ENCODE data around the gene ENAM.

DNA sequence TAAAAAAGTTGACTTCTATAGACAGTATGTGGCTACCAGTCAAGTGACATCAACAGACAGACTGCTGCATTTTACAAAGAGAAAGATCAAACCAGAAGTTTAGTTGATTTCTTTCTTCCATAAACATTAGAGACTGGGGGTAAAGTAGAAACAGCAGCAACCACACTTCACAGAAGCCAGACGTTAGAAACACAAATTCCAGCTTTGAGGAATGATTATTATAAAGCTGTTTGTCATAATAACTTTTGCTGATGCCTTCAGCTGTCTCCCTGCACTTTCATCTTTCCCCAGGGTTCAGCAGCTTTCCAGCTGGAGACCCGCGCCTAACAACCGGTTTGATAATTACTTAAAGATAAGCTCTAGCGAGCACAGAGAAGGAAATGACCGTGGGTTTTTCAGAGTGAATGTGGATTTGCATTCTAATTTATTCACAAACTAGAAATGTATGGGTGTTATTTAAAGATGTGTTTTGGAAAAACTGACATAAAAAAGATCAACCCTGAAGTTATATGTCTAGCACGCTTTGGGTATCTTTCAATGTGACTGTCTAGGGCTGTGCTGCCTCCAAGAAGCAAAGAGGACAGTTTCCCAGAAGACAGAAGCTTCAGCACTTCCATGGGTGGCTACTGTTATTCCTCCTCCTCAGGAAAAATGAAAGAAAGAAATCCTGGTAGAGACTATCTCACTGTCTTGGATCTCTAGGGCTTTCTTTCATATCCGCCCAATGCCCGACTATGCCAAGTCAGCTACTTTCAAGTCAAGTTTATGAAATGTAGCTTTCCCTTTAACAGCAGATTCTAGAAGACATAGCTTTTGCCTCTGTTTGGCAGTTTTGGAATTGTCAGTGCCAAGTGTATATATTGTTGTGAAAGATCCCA, 15.0 kb upstream of the ENAM start:
- no peak for TF ChIP-seq POLR2AphosphoS5 (IDR thresholded peaks at IDR 0.05; ENCODE audit: low read depth, low read length)
- no peak for TF ChIP-seq POLR2A (IDR thresholded peaks at IDR 0.05; ENCODE audit: borderline replicate concordance, extremely low read depth, insufficient read depth, insufficient read length)
- TF ChIP-seq, protein P1, sequence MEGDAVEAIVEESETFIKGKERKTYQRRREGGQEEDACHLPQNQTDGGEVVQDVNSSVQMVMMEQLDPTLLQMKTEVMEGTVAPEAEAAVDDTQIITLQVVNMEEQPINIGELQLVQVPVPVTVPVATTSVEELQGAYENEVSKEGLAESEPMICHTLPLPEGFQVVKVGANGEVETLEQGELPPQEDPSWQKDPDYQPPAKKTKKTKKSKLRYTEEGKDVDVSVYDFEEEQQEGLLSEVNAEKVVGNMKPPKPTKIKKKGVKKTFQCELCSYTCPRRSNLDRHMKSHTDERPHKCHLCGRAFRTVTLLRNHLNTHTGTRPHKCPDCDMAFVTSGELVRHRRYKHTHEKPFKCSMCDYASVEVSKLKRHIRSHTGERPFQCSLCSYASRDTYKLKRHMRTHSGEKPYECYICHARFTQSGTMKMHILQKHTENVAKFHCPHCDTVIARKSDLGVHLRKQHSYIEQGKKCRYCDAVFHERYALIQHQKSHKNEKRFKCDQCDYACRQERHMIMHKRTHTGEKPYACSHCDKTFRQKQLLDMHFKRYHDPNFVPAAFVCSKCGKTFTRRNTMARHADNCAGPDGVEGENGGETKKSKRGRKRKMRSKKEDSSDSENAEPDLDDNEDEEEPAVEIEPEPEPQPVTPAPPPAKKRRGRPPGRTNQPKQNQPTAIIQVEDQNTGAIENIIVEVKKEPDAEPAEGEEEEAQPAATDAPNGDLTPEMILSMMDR (IDR thresholded peaks at IDR 0.05 in 2 of 3, conservative IDR thresholded peaks at IDR 0.05 in 1 of 3; ENCODE audit: borderline replicate concordance in 1 of 3, insufficient read depth in 1 of 3, low read depth in 2 of 3, low read length in 2 of 3), result no peak
- no peak for TF ChIP-seq SP1 (IDR thresholded peaks at IDR 0.05; ENCODE audit: low read depth)
- TF ChIP-seq ZNF274 (IDR thresholded peaks at IDR 0.05; ENCODE audit: low read depth, low read length), result no peak
